ENCODE measurements around the gene CNOT6.

CNOT6 gene

GRCh38 chr5:180609817-180610550 lies 115.8 kb downstream of the CNOT6 start:
- no peak for DNase-seq (ENCODE audit: low read depth)
- H3K4me3 ChIP-seq (ENCODE audit: low read depth, low read length): no peak overlapping the region
- no peak for TF ChIP-seq CTCF (IDR thresholded peaks at IDR 0.05; ENCODE audit: insufficient read depth, low read depth, low read length, missing control alignments)

- H3K4me3 ChIP-seq (ENCODE audit: low read depth, low read length): no peak overlapping the region
- no peak for DNase-seq (ENCODE audit: low read depth)
- no peak for TF ChIP-seq CTCF (IDR thresholded peaks at IDR 0.05; ENCODE audit: insufficient read depth, low read depth, low read length, missing control alignments)
Observed at GRCh38 chr5:180611140-180611850, 117.1 kb downstream of the CNOT6 start.

GRCh38 chr5:180612683-180613082 lies 118.5 kb downstream of the CNOT6 start:
- no peak for TF ChIP-seq CTCF (IDR thresholded peaks at IDR 0.05; ENCODE audit: insufficient read depth, low read depth, low read length, missing control alignments)
- H3K4me3 ChIP-seq (ENCODE audit: low read depth, low read length): no peak overlapping the region
- DNase-seq (ENCODE audit: low read depth): no peak

- no peak overlapping the region for H3K4me3 ChIP-seq (ENCODE audit: low read depth, low read length)
- TF ChIP-seq CTCF (IDR thresholded peaks at IDR 0.05; ENCODE audit: insufficient read depth, low read depth, low read length, missing control alignments): no peak
- no peak for DNase-seq (ENCODE audit: low read depth)
Observed at GRCh38 chr5:180613188-180613813, 119.1 kb downstream of the CNOT6 start.

- TF ChIP-seq CTCF (IDR thresholded peaks at IDR 0.05; ENCODE audit: insufficient read depth, low read depth, low read length, missing control alignments): no peak
- H3K4me3 ChIP-seq (ENCODE audit: low read depth, low read length): no peak overlapping the region
- DNase-seq (ENCODE audit: low read depth): no peak
Observed at GRCh38 chr5:180613814-180614188, 119.6 kb downstream of the CNOT6 start.

- H3K4me3 ChIP-seq (ENCODE audit: low read depth, low read length): no peak overlapping the region
- DNase-seq (ENCODE audit: low read depth): no peak
- TF ChIP-seq CTCF (IDR thresholded peaks at IDR 0.05; ENCODE audit: insufficient read depth, low read depth, low read length, missing control alignments): no peak
Observed at GRCh38 chr5:180618487-180618828, 124.3 kb downstream of the CNOT6 start.

All from GM12865 (cell line).